ENCODE data around the gene ALOX12B.

ALOX12B gene

DNA sequence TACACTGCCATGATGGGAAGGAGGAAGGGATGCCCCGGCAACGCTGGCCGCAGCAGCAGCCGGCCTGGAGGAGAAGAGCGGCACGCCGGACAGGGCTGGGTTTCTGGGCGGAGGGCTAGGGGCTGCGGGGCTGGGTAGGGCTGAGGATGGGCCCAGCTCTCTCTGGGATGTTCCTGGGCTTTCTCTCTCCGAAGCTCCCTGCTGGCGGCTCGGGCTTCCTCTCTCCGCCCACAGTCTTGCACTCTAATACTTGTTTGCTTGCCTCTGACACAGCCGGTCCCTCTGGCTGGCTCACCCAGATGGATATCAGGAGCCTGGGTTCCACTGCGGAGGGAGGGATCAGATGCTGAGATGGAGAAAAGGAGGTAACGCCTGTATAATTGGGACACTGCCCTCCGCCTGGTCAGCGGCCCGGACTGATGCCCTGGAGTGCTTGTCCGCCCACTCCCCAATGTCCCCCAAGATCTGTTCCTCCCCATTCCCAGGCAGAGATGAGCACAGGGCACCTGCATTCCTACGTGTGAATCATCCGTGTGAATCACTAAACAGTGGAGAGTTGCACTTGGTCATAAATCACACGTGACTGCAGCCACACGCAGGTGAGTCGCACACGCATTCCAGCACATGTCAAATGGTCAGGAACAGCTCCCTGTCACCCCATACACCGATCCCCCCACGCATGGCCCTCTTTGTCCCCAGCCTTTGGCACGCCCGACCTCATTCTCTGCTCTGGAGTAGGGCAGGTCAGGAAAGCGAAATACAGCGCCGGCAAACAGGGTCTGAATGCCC lies 30.7 kb upstream of the ALOX12B start, which contains the start of gene ALOXE3:
Gene ALOXE3 (minus strand): TSS at position 535 of the 789 bp plus-strand sequence. CDS start 524 bp downstream, at position 11.
- TF ChIP-seq, protein P1, sequence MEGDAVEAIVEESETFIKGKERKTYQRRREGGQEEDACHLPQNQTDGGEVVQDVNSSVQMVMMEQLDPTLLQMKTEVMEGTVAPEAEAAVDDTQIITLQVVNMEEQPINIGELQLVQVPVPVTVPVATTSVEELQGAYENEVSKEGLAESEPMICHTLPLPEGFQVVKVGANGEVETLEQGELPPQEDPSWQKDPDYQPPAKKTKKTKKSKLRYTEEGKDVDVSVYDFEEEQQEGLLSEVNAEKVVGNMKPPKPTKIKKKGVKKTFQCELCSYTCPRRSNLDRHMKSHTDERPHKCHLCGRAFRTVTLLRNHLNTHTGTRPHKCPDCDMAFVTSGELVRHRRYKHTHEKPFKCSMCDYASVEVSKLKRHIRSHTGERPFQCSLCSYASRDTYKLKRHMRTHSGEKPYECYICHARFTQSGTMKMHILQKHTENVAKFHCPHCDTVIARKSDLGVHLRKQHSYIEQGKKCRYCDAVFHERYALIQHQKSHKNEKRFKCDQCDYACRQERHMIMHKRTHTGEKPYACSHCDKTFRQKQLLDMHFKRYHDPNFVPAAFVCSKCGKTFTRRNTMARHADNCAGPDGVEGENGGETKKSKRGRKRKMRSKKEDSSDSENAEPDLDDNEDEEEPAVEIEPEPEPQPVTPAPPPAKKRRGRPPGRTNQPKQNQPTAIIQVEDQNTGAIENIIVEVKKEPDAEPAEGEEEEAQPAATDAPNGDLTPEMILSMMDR (conservative IDR thresholded peaks at IDR 0.05; ENCODE audit: low read depth, low read length) = no peak
- DNase-seq (ENCODE audit: low read depth) = no peak
- H3K4me3 ChIP-seq (ENCODE audit: low read length) = peak within 1 kb of the TSS; percentile 78

DNA sequence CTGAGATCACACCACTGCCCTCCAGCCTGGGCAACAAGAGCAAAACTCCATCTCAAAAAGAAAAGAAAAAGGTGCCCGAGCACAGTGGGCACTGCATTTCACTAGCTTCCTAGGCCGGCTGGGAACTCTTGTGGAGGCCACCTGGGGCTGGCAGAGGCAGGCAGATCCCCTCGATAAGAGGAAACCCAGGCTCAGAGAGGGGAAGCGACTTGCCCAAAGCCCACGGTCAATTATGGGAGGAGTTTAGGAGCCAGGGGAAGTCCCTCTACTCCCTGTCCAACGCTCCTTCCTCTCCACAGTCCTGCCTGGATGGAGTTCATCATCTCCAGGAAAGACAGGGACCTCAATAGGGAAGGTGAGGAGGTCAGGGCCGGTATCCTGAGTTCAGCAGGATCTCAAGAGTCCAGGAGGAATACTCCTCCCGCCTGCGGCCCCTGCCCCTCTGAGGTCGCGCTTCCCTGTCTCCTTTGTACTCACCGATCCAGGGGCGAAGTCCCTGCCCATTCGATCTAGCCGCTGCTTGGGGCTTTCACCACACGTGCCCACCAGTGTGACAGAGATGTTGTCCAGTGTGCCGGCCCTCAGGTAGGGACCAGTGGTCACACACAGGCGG lies 30.0 kb upstream of the ALOX12B start:
- DNase-seq (ENCODE audit: low read depth) = no peak
- TF ChIP-seq, protein P1 (conservative IDR thresholded peaks at IDR 0.05; ENCODE audit: low read depth, low read length) = no peak
- H3K4me3 ChIP-seq (ENCODE audit: low read length) = peak overlapping the region; percentile 78

DNA sequence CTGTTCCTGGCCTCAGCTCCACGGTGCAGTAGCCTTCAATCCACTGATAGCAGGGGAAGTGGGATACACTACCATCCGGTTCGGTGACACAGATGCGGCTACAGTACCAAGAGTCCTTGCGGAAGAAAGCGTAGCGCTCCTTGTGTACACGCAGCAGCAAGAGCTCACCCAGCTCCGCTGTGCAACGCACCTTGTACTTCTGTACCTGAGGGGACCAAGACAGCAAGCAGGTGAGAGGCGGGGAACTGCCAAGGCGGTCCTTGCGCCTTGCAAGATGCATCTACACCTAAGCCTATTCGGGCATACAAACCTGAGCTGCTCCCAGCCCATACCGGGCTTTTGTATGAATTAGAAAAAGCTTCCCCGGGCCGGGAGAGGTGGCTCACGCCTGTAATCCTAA lies 29.3 kb upstream of the ALOX12B start:
- TF ChIP-seq, protein P1 (conservative IDR thresholded peaks at IDR 0.05; ENCODE audit: low read depth, low read length) = no peak
- H3K4me3 ChIP-seq (ENCODE audit: low read length) = no peak overlapping the region
- no peak for DNase-seq (ENCODE audit: low read depth)

DNA sequence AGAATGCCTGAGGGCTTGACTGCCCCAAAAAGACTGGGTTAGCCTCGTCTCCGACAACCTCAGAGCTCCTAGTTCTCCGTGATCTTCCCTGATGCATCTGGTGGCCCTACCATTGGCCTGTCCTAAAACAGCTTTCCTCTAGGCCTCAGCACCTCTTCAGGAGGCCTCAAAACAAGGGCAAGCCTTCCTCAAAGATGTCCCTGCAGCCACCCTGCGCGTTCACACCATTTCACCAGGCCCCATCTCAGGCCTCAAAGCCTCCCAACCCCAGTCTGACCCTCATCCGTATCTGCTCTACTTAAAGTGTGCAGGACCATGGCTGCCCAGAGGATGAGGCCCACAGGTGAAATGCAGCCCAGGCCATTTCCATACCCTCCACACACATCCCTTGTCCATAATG lies 23.4 kb upstream of the ALOX12B start:
- no peak for DNase-seq (ENCODE audit: low read depth)
- H3K4me3 ChIP-seq (ENCODE audit: low read length) = no peak overlapping the region
- TF ChIP-seq, protein P1 (conservative IDR thresholded peaks at IDR 0.05; ENCODE audit: low read depth, low read length) = no peak

DNA sequence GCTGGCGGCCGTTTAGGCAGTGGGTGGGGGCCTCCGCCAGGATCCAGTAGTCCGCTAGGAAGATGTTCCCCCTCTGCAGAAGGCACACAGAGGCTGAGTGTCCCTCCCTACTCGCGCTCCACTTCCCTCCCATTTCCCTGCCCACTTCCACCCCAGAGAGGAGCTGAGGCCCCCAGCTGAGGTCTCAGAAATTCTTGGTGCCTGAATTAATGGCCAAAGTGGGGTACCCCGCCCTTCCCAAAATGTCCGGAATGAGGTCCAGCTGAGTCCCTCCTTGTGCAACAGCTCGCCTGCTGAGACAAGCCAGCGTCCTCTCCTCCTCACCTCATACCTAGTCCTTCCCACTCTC lies 22.9 kb upstream of the ALOX12B start:
- DNase-seq (ENCODE audit: low read depth) = no peak
- TF ChIP-seq, protein P1 (conservative IDR thresholded peaks at IDR 0.05; ENCODE audit: low read depth, low read length) = no peak
- no peak overlapping the region for H3K4me3 ChIP-seq (ENCODE audit: low read length)

DNA sequence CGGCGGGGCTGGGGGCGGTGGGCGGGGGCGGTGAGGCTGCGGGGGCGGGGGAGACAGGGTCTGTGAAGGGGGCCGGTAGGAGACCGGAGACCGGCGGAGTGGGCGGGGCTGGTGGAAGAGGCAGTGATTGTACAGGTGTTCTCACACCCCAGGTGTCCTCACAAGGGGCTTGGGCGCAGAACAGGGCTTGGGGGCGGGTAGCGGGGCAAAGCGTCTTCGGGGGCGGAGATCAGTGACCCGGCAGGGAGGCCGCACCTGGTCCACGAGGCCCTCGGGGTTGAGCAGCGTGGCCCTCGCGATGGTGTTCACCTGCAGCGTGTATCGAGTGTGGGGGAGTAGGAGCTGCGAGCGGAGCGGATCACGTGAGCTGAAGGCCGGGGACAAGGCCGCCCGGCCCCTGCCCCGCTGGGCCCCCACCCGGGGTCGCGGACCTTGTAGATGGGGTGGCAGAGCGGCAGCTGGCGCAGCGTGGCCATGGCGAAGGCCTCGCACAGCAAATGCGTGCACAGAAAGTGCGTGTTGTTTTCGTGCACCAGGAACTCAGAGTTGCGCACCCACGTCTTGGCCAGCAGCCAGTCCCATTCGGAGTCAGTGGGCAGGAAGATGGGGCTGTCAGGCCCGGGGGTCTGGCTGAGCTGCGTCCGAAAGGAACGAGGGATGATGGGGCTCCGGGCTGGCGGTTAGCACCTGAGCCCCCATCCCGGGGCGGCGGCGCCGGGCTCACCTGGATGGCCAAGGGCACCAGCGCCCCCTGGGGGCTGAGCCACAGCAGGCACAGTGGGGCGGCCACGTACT lies 22.3 kb upstream of the ALOX12B start:
- TF ChIP-seq, protein P1 (conservative IDR thresholded peaks at IDR 0.05; ENCODE audit: low read depth, low read length) = peak; percentile 83
- DNase-seq (ENCODE audit: low read depth) = no peak
- peak overlapping the region; percentile 20 for H3K4me3 ChIP-seq (ENCODE audit: low read length)

Data from retinal pigment epithelial cell (primary cell).